ENCODE measurements around the gene TTC23. TPM values are rescaled to one million over a fixed set of nuclear protein-coding genes. Genes with fewer than 3 reads are reported as not detected.

Gene TTC23
- polyA plus RNA-seq, 2 of the 4 experiments (the other 2 are of a cell fraction): 7.0 to 16.5 TPM

DNA sequence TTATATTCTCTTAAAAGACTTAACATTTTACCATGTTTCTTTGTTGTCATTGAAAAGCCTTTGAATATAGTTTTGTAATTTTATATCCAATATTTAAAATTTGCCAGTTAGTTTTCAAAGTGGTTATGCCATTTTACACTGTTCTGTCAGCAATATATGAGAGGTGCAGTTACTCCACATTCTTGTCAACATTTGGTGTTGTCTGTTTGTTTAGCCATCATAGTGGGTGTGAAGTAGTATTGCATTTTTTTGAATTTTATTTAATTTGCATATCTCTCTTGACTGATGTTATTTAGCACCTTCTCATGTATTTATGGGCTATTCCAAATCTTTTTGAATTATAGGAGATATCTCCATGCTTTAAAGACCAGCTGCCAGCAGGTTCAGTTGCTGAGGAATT lies 42.3 kb upstream of the TTC23 start:
- POLR2A ChIA-PET: no interaction called here
- TF ChIP-seq ZFP36 (IDR thresholded peaks at IDR 0.05; ENCODE audit: borderline replicate concordance, partially characterized antibody) (peak; percentile 56), SREBF2 (IDR thresholded peaks at IDR 0.05) (no peak)
- Histone ChIP-seq H3K27ac (no peak overlapping the region), H3K9me3 (peaks cover 22% of the 10 kb centered on the region; the same call in 2 of the 3 replicates), H3K4me3 (no peak overlapping the region), H3K4me2 (no peak overlapping the region), H3K4me1 (peaks cover 9% of the 10 kb centered on the region)
- CTCF ChIA-PET: interaction anchor here (0.7 to 1.7 kb wide), 2 partner anchors 19 to 464 kb away, joined by 3 to 8 read pairs; no protein-coding TSS in a partner anchor
- DNase-seq (ENCODE audit: low read depth in 1 of 2, low spot score in 1 of 2): no peak
- ATAC-seq: no peak
- FAIRE-seq: peak; percentile 56

DNA sequence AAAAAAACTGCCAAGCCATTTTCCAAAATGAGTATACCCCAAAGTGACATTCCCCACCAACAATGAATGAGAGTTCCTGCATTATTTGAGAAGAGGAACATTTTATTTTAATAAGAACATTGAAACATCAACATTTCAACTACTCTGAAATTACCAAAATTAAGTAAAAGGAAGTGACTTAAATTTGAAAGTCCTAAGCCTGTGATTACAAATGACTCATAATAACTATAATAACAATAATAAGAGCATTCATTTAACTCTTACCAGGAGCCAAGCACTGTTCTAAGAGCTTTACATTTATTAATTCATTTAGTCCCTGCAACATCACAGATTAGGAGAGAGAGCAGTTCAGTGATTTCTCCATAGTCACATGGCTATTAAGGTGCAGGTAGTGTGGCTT lies 34.3 kb upstream of the TTC23 start:
- DNase-seq (ENCODE audit: low read depth in 1 of 2, low spot score in 1 of 2) (no peak), FAIRE-seq (no peak), ATAC-seq (no peak)
- H3K4me1 ChIP-seq: peaks cover 9% of the 10 kb centered on the region
- no peak overlapping the region for H3K4me3 ChIP-seq
- H3K4me2 ChIP-seq: no peak overlapping the region
- no peaks in the 10 kb centered on the region for H3K9me3 ChIP-seq
- TF ChIP-seq CBX2 (IDR thresholded peaks at IDR 0.05; ENCODE audit: borderline replicate concordance, low read depth) (no peak), HEYL (CRISPR knock-in tag; IDR thresholded peaks at IDR 0.05) (no peak), FOSL2 (IDR thresholded peaks at IDR 0.05) (no peak), FOSL2 (CRISPR knock-in tag; IDR thresholded peaks at IDR 0.05) (no peak), FOXS1 (CRISPR knock-in tag; IDR thresholded peaks at IDR 0.05) (no peak), ESRRA (IDR thresholded peaks at IDR 0.05; ENCODE audit: borderline replicate concordance, low read length) (no peak), GATA3 (IDR thresholded peaks at IDR 0.05; ENCODE audit: borderline replicate concordance) (no peak), CHD4 (IDR thresholded peaks at IDR 0.05; ENCODE audit: borderline replicate concordance) (no peak)
- ChIA-PET CTCF (interaction anchor here (1.2 to 10.5 kb wide), 4 partner anchors 9 to 1064 kb away, joined by 3 to 171 read pairs (median 26); no protein-coding TSS in a partner anchor), POLR2A (no interaction called here)
- no peak overlapping the region for H3K27ac ChIP-seq

GRCh38 chr15:99282586-99282985 lies 33.2 kb upstream of the TTC23 start:
- H3K9me3 ChIP-seq: no peaks in the 10 kb centered on the region
- 95% methylated on average over 5 of the region's 5 CpGs for WGBS (ENCODE audit: missing lambda C conversion rate)
- DNase-seq (ENCODE audit: low read depth in 1 of 2, low spot score in 1 of 2) (no peak), ATAC-seq (no peak), FAIRE-seq (no peak)
- ChIA-PET POLR2A (interaction anchor here (2.0 kb wide), 1 partner anchor 451 kb away, joined by 10 read pairs; the partner anchor contains the start of gene LYSMD4), CTCF (interaction anchor here (0.6 to 10.5 kb wide), 5 partner anchors 8 to 830 kb away, joined by 3 to 171 read pairs (median 22); no protein-coding TSS in a partner anchor)
- no peak overlapping the region for H3K27ac ChIP-seq
- peaks cover 5% of the 10 kb centered on the region for H3K4me1 ChIP-seq
- H3K4me2 ChIP-seq: no peak overlapping the region
- TF ChIP-seq ATOH8 (CRISPR knock-in tag; IDR thresholded peaks at IDR 0.05; ENCODE audit: low read depth) (no peak), KDM5A (IDR thresholded peaks at IDR 0.05) (no peak), POLR2A (IDR thresholded peaks at IDR 0.05; ENCODE audit: low read length) (no peak), NFE2L2 (conservative IDR thresholded peaks at IDR 0.05; ENCODE audit: low read length) (no peak), MAFK (IDR thresholded peaks at IDR 0.05; ENCODE audit: partially characterized antibody) (no peak), ZNF302 (CRISPR knock-in tag; IDR thresholded peaks at IDR 0.05) (no peak), SMC3 (IDR thresholded peaks at IDR 0.05) (no peak), RCOR1 (IDR thresholded peaks at IDR 0.05; ENCODE audit: low read depth, low read length) (no peak), GATA3 (IDR thresholded peaks at IDR 0.05; ENCODE audit: borderline replicate concordance) (no peak), ESRRA (IDR thresholded peaks at IDR 0.05; ENCODE audit: borderline replicate concordance, low read length) (no peak), JUNB (IDR thresholded peaks at IDR 0.05) (no peak)
- TF ChIP-seq, protein P1, sequence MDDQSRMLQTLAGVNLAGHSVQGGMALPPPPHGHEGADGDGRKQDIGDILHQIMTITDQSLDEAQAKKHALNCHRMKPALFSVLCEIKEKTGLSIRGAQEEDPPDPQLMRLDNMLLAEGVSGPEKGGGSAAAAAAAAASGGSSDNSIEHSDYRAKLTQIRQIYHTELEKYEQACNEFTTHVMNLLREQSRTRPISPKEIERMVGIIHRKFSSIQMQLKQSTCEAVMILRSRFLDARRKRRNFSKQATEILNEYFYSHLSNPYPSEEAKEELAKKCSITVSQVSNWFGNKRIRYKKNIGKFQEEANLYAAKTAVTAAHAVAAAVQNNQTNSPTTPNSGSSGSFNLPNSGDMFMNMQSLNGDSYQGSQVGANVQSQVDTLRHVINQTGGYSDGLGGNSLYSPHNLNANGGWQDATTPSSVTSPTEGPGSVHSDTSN (IDR thresholded peaks at IDR 0.05): no peak
- no peak overlapping the region for H3K4me3 ChIP-seq

- Histone ChIP-seq H3K4me2 (no peak overlapping the region), H3K27ac (no peak overlapping the region), H3K9me3 (no peaks in the 10 kb centered on the region), H3K4me1 (peaks cover under 1% of the 10 kb centered on the region; the same call in 2 of the 3 replicates), H3K4me3 (no peak overlapping the region)
- ChIA-PET CTCF (interaction anchor here (0.6 to 10.5 kb wide), 7 partner anchors 8 to 829 kb away, joined by 3 to 171 read pairs (median 5); no protein-coding TSS in a partner anchor), POLR2A (interaction anchor here (2.0 kb wide), 1 partner anchor 451 kb away, joined by 10 read pairs; the partner anchor contains the start of gene LYSMD4)
- no peak for DNase-seq (ENCODE audit: low read depth in 1 of 2, low spot score in 1 of 2)
- ATAC-seq: no peak
- FAIRE-seq: no peak
- no peak for TF ChIP-seq USF2 (IDR thresholded peaks at IDR 0.05)
- TF ChIP-seq, protein P2, sequence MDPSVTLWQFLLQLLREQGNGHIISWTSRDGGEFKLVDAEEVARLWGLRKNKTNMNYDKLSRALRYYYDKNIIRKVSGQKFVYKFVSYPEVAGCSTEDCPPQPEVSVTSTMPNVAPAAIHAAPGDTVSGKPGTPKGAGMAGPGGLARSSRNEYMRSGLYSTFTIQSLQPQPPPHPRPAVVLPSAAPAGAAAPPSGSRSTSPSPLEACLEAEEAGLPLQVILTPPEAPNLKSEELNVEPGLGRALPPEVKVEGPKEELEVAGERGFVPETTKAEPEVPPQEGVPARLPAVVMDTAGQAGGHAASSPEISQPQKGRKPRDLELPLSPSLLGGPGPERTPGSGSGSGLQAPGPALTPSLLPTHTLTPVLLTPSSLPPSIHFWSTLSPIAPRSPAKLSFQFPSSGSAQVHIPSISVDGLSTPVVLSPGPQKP (IDR thresholded peaks at IDR 0.05; ENCODE audit: low read depth, low read length): no peak
These were observed 32.7 kb upstream of the TTC23 start for GRCh38 chr15:99282121-99282520.

All from A549 (cell line).